Epidermal melanocyte (primary cell): ENCODE data around the gene GP9.
"Not testable (repeated sequence)": the region's sequence is repeated elsewhere in the genome, so short reads cannot be mapped to it uniquely, and the experiment has no call there.

Experiments used
- DNase-seq: peaks from one replicate; pipeline ENCODE4 v3.0.0; 2011; ENCODE audit warnings: low spot score; ENCODE audit not compliant: insufficient read length

The GP9 gene

GRCh38 chr3:129111076-129111780 lies 50.6 kb downstream of the GP9 start:
- DNase-seq: not testable (repeated sequence)
